ENCODE measurements around the gene AUTS2. TPM values are rescaled to one million over a fixed set of nuclear protein-coding genes. Genes with fewer than 3 reads are reported as not detected.

Gene AUTS2
- total RNA-seq, 1 experiment from 2014 or later, result 50.0 TPM

DNA sequence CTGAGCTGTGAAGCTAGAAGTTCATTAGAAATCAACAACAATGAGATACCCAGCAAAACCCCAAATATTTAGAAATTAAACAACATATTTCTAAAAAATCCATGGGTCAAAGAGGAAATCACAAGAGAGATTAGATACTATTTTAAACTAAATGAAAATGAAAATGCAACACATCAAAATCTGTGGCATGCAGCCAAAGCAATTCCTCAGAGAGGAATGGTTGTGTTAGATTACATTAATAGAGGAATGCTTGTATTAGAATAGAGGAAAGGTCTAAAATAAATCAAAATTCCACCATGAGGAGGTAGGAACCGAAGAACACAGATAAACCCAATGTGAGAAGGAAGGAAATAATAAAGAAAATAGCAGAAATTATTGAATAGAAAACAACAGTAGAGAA lies 891.5 kb downstream of the AUTS2 start:
- POLR2A ChIA-PET, result no interaction called here
- Mint-ChIP-seq H3K4me3 (no peak overlapping the region), H3K36me3 (peaks cover 4% of the 10 kb centered on the region; the same call in 1 of the 2 replicates), H3K4me1 (peaks cover 4% of the 10 kb centered on the region; the same call in 1 of the 2 replicates), H3K27me3 (ENCODE audit: low read depth) (no peaks in the 10 kb centered on the region), H3K27ac (no peak overlapping the region), H3K9me3 (peaks cover 8% of the 10 kb centered on the region)
- DNase-seq (ENCODE audit: low spot score) (no peak), ATAC-seq (no peak)
- no peak for TF ChIP-seq TEAD1 (CRISPR knock-in tag; IDR thresholded peaks at IDR 0.05)
- TF ChIP-seq NFE2L1 (CRISPR knock-in tag; IDR thresholded peaks at IDR 0.05), result no peak
- no peak for TF ChIP-seq HMGXB4 (CRISPR knock-in tag; IDR thresholded peaks at IDR 0.05)
- TF ChIP-seq, protein P1, sequence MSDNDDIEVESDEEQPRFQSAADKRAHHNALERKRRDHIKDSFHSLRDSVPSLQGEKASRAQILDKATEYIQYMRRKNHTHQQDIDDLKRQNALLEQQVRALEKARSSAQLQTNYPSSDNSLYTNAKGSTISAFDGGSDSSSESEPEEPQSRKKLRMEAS (CRISPR knock-in tag; IDR thresholded peaks at IDR 0.05), result no peak
- TF ChIP-seq RELA (CRISPR knock-in tag; IDR thresholded peaks at IDR 0.05; ENCODE audit: borderline replicate concordance), result no peak
- no peak for TF ChIP-seq TEAD4 (CRISPR knock-in tag; IDR thresholded peaks at IDR 0.05)
- no peak for TF ChIP-seq ZNF138 (CRISPR knock-in tag; conservative IDR thresholded peaks at IDR 0.05)
- no peak for TF ChIP-seq TCF7 (CRISPR knock-in tag; IDR thresholded peaks at IDR 0.05; ENCODE audit: low read depth)
- TF ChIP-seq, protein P2, sequence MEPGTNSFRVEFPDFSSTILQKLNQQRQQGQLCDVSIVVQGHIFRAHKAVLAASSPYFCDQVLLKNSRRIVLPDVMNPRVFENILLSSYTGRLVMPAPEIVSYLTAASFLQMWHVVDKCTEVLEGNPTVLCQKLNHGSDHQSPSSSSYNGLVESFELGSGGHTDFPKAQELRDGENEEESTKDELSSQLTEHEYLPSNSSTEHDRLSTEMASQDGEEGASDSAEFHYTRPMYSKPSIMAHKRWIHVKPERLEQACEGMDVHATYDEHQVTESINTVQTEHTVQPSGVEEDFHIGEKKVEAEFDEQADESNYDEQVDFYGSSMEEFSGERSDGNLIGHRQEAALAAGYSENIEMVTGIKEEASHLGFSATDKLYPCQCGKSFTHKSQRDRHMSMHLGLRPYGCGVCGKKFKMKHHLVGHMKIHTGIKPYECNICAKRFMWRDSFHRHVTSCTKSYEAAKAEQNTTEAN (CRISPR knock-in tag; IDR thresholded peaks at IDR 0.05), result no peak
- TF ChIP-seq ELF4 (CRISPR knock-in tag; IDR thresholded peaks at IDR 0.05; ENCODE audit: low read depth), result no peak
- TF ChIP-seq, protein P3, sequence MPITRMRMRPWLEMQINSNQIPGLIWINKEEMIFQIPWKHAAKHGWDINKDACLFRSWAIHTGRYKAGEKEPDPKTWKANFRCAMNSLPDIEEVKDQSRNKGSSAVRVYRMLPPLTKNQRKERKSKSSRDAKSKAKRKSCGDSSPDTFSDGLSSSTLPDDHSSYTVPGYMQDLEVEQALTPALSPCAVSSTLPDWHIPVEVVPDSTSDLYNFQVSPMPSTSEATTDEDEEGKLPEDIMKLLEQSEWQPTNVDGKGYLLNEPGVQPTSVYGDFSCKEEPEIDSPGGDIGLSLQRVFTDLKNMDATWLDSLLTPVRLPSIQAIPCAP (CRISPR knock-in tag; IDR thresholded peaks at IDR 0.05), result no peak
- no peak for TF ChIP-seq CBFB (CRISPR knock-in tag; IDR thresholded peaks at IDR 0.05; ENCODE audit: low read depth)
- TF ChIP-seq ZNF396 (CRISPR knock-in tag; IDR thresholded peaks at IDR 0.05; ENCODE audit: borderline replicate concordance), result no peak
- TF ChIP-seq, protein P4, sequence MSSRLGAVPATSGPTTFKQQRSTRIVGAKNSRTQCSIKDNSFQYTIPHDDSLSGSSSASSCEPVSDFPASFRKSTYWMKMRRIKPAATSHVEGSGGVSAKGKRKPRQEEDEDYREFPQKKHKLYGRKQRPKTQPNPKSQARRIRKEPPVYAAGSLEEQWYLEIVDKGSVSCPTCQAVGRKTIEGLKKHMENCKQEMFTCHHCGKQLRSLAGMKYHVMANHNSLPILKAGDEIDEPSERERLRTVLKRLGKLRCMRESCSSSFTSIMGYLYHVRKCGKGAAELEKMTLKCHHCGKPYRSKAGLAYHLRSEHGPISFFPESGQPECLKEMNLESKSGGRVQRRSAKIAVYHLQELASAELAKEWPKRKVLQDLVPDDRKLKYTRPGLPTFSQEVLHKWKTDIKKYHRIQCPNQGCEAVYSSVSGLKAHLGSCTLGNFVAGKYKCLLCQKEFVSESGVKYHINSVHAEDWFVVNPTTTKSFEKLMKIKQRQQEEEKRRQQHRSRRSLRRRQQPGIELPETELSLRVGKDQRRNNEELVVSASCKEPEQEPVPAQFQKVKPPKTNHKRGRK (CRISPR knock-in tag; IDR thresholded peaks at IDR 0.05; ENCODE audit: borderline replicate concordance), result no peak
- TF ChIP-seq GRHL2 (CRISPR knock-in tag; IDR thresholded peaks at IDR 0.05; ENCODE audit: insufficient replicate concordance, severe bottlenecking), result no peak
- TF ChIP-seq E2F5 (CRISPR knock-in tag; IDR thresholded peaks at IDR 0.05), result no peak
- no peak for TF ChIP-seq OVOL2 (CRISPR knock-in tag; IDR thresholded peaks at IDR 0.05; ENCODE audit: borderline replicate concordance)
- no peak for TF ChIP-seq ETV6 (CRISPR knock-in tag; IDR thresholded peaks at IDR 0.05)
- no peak for TF ChIP-seq NR3C1 (CRISPR knock-in tag; conservative IDR thresholded peaks at IDR 0.05; ENCODE audit: low read depth)
- TF ChIP-seq, protein P5, sequence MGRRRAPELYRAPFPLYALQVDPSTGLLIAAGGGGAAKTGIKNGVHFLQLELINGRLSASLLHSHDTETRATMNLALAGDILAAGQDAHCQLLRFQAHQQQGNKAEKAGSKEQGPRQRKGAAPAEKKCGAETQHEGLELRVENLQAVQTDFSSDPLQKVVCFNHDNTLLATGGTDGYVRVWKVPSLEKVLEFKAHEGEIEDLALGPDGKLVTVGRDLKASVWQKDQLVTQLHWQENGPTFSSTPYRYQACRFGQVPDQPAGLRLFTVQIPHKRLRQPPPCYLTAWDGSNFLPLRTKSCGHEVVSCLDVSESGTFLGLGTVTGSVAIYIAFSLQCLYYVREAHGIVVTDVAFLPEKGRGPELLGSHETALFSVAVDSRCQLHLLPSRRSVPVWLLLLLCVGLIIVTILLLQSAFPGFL (CRISPR knock-in tag; IDR thresholded peaks at IDR 0.05; ENCODE audit: borderline replicate concordance), result no peak
- CTCF ChIA-PET, result no interaction called here
